GM12892 (cell line): ENCODE data around the gene ZSCAN29.

Experiments
- POLR2A ChIP-seq: IDR thresholded peaks from 2 replicates; pipeline ENCODE4 v1.6.1; 2011; ENCODE audit warnings: low read depth, low read length, control low read depth
- POLR2AphosphoS5 ChIP-seq: IDR thresholded peaks from 2 replicates; pipeline ENCODE4 v1.6.1; 2011; ENCODE audit warnings: low read depth, low read length, control low read depth
- TAF1 ChIP-seq: IDR thresholded peaks from 2 replicates; pipeline ENCODE4 v1.6.1; 2011; ENCODE audit warnings: low read depth, mild to moderate bottlenecking, control low read depth, low read length, borderline replicate concordance

DNA sequence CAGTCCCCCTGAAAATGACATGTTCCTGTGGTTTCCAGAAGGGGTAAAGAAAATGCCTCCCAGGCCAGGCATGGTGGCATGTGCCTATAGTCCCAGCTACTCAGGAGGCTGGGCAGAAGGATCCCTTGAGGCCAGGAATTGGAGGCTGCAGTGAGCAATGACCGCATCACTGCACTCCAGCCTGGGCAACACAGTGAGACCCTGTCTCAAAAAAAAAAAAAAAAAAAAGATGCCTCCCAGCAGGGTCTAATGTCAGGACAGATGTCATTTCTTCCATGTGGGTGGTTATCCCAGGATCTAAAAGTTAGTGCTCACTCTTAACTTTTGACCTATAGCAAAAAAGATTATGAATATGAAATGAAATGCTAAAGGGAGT is 53.9 kb downstream of the ZSCAN29 start:
- TF ChIP-seq TAF1 (no peak), POLR2A (no peak), POLR2AphosphoS5 (no peak)
